WTC11 (cell line): ENCODE results near the gene ZBTB7C. TPM values are rescaled to one million over a fixed set of nuclear protein-coding genes. Genes with fewer than 3 reads are reported as not detected.

Experiments used
- ATAC-seq: fragments of 200-7000 bp; cut with Tn5 transposase; 2 replicates; pipeline ENCODE4 v1.10.0; 2021; ENCODE audit warnings: mild to moderate bottlenecking, moderate library complexity
- CTCF ChIA-PET: fragments of 300-600 bp; sonication (Branson Sonifier 250); formaldehyde crosslinking; loops from one replicate; lab custom pipeline; 2021; ENCODE audit warnings: antibody characterized with exemption; lab: Charles Lee
- POLR2A ChIA-PET: fragments of 350-600 bp; sonication (Branson Sonifier 250); formaldehyde crosslinking; loops from one replicate; lab custom pipeline; 2021; ENCODE audit warnings: antibody characterized with exemption; lab: Charles Lee
- DNase-seq: peaks from one replicate; pipeline ENCODE4 v3.0.0; 2021; ENCODE audit warnings: low spot score
- H3K27ac Mint-ChIP-seq: 2 replicates; pipeline ENCODE4 v1.8.0; 2021; ENCODE audit warnings: mixed read lengths
- H3K27me3 Mint-ChIP-seq: 2 replicates; pipeline ENCODE4 v1.8.0; 2021; ENCODE audit warnings: low read depth, mild to moderate bottlenecking, moderate library complexity, mixed read lengths
- H3K36me3 Mint-ChIP-seq: 2 replicates; pipeline ENCODE4 v1.8.0; 2021; ENCODE audit warnings: mixed read lengths
- H3K4me1 Mint-ChIP-seq: 2 replicates; pipeline ENCODE4 v1.8.0; 2022; ENCODE audit warnings: mixed read lengths
- H3K4me3 Mint-ChIP-seq: 2 replicates; pipeline ENCODE4 v1.8.0; 2021; ENCODE audit warnings: mild to moderate bottlenecking, moderate library complexity, mixed read lengths
- H3K9me3 Mint-ChIP-seq: 2 replicates; pipeline ENCODE4 v1.8.0; 2021; ENCODE audit warnings: mixed read lengths
- EMX1 ChIP-seq: fragments of 250-450 bp; sonication (Bioruptor Pico); IDR thresholded peaks from 2 replicates; pipeline ENCODE4 v1.8.0; 2021; ENCODE audit warnings: mild to moderate bottlenecking
- FOXP1 ChIP-seq: sonication (generic); formaldehyde crosslinking; IDR thresholded peaks from 2 replicates; pipeline ENCODE4 v1.8.0; 2022; ENCODE audit warnings: missing genetic modification reagents, mild to moderate bottlenecking, moderate library complexity, borderline replicate concordance
- GTF2I ChIP-seq: fragments of 250-450 bp; sonication (Bioruptor Pico); conservative IDR thresholded peaks from 2 replicates; pipeline ENCODE4 v1.4.0; 2021; ENCODE audit warnings: mild to moderate bottlenecking
- JUN ChIP-seq: sonication (generic); formaldehyde crosslinking; IDR thresholded peaks from 2 replicates; pipeline ENCODE4 v1.8.0; 2023; ENCODE audit warnings: mild to moderate bottlenecking, missing genetic modification reagents
- RORB ChIP-seq: fragments of 250-450 bp; sonication (Bioruptor Pico); IDR thresholded peaks from 2 replicates; pipeline ENCODE4 v1.9.0; 2021; ENCODE audit warnings: mild to moderate bottlenecking
- ZNF263 ChIP-seq: sonication (generic); formaldehyde crosslinking; IDR thresholded peaks from 2 replicates; pipeline ENCODE4 v1.8.1; 2022; ENCODE audit warnings: low read depth, mild to moderate bottlenecking, moderate library complexity, missing genetic modification reagents
- ZNF396 ChIP-seq: fragments of 250-450 bp; sonication (Bioruptor Pico); IDR thresholded peaks from 2 replicates; pipeline ENCODE4 v1.8.0; 2021; ENCODE audit warnings: mild to moderate bottlenecking, moderate library complexity, borderline replicate concordance
- ZNF423 ChIP-seq: fragments of 250-450 bp; sonication (Bioruptor Pico); IDR thresholded peaks from 2 replicates; pipeline ENCODE4 v2.1.2; 2022; ENCODE audit warnings: mild to moderate bottlenecking, moderate library complexity
- total RNA-seq: library from RNA; stranded (reverse); gene quantifications from 3 replicates; pipeline ENCODE4 v1.2.3, GENCODE V29; 2021
- TF ChIP-seq, protein P1 (sequence below): sonication (generic); formaldehyde crosslinking; IDR thresholded peaks from 2 replicates; pipeline ENCODE4 v1.8.1; 2022; ENCODE audit warnings: low read depth, missing genetic modification reagents, borderline replicate concordance
- TF ChIP-seq, protein P2 (sequence below): sonication (generic); formaldehyde crosslinking; IDR thresholded peaks from 2 replicates; pipeline ENCODE4 v1.8.1; 2022; ENCODE audit warnings: low read depth, mild to moderate bottlenecking, moderate library complexity, missing genetic modification reagents, borderline replicate concordance
- TF ChIP-seq, protein P3 (sequence below): fragments of 250-450 bp; sonication (Bioruptor Pico); IDR thresholded peaks from 2 replicates; pipeline ENCODE4 v1.9.0; 2021; ENCODE audit warnings: mild to moderate bottlenecking, borderline replicate concordance
- TF ChIP-seq, protein P4 (sequence below): sonication (generic); formaldehyde crosslinking; conservative IDR thresholded peaks from 2 replicates; pipeline ENCODE4 v1.8.1; 2023; ENCODE audit warnings: mild to moderate bottlenecking, low read depth, missing genetic modification reagents, moderate library complexity
- TF ChIP-seq, protein P5 (sequence below): sonication (generic); formaldehyde crosslinking; conservative IDR thresholded peaks from 2 replicates; pipeline ENCODE4 v1.8.1; 2022; ENCODE audit warnings: mild to moderate bottlenecking, missing genetic modification reagents
- TF ChIP-seq, protein P6 (sequence below): sonication (generic); formaldehyde crosslinking; IDR thresholded peaks from 2 replicates; pipeline ENCODE4 v1.8.0; 2022; ENCODE audit warnings: mild to moderate bottlenecking, missing genetic modification reagents
- TF ChIP-seq, protein P7 (sequence below): sonication (generic); formaldehyde crosslinking; IDR thresholded peaks from 2 replicates; pipeline ENCODE4 v1.8.0; 2023; ENCODE audit warnings: missing genetic modification reagents, mild to moderate bottlenecking, borderline replicate concordance
- TF ChIP-seq, protein P8 (sequence below): sonication (generic); formaldehyde crosslinking; IDR thresholded peaks from 2 replicates; pipeline ENCODE4 v1.8.0; 2023; ENCODE audit warnings: missing genetic modification reagents

ZBTB7C gene
- total RNA-seq, 1 experiment from 2014 or later, result 0.48 TPM

DNA sequence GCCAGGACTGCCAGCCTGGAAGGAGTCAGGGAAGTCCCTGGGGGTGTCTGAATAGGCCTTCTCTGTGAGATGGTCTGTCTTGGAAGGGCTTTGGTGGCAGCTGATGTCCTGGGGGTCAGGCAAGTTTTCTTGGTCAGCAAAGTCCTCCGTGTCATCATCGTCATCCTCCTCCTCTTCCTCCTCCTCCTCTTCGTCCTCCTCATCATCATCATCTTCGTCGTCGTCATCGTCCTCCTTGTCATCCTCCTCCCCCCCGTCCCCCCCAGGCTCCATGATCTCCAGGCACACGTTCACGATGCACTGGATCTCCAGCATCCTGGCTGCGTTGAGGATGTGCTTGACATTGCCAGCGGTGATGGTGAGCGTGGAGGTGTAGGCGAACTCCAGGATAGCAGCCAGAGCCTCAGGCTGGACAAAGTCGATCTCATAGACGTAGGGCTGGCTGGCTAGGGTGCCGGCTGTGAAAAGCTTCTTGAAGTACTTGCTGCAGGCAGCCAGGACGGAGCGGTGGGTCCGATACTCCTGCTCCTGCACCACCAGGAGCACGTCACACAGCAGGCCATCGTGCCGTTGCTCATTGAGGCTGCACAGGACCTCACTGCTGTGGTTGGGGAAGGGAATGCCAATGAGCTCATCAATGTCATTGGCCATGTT is 368.6 kb downstream of the ZBTB7C start:
- TF ChIP-seq, protein P1, sequence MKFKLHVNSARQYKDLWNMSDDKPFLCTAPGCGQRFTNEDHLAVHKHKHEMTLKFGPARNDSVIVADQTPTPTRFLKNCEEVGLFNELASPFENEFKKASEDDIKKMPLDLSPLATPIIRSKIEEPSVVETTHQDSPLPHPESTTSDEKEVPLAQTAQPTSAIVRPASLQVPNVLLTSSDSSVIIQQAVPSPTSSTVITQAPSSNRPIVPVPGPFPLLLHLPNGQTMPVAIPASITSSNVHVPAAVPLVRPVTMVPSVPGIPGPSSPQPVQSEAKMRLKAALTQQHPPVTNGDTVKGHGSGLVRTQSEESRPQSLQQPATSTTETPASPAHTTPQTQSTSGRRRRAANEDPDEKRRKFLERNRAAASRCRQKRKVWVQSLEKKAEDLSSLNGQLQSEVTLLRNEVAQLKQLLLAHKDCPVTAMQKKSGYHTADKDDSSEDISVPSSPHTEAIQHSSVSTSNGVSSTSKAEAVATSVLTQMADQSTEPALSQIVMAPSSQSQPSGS (CRISPR knock-in tag), result no peak
- TF ChIP-seq, protein P2, sequence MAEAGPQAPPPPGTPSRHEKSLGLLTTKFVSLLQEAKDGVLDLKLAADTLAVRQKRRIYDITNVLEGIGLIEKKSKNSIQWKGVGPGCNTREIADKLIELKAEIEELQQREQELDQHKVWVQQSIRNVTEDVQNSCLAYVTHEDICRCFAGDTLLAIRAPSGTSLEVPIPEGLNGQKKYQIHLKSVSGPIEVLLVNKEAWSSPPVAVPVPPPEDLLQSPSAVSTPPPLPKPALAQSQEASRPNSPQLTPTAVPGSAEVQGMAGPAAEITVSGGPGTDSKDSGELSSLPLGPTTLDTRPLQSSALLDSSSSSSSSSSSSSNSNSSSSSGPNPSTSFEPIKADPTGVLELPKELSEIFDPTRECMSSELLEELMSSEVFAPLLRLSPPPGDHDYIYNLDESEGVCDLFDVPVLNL (CRISPR knock-in tag), result no peak
- TF ChIP-seq EMX1 (CRISPR knock-in tag) (no peak), ZNF396 (no peak), GTF2I (no peak), RORB (CRISPR knock-in tag) (no peak), JUN (no peak), ZNF423 (CRISPR knock-in tag) (no peak), FOXP1 (CRISPR knock-in tag) (no peak), ZNF263 (CRISPR knock-in tag) (no peak)
- TF ChIP-seq, protein P3, sequence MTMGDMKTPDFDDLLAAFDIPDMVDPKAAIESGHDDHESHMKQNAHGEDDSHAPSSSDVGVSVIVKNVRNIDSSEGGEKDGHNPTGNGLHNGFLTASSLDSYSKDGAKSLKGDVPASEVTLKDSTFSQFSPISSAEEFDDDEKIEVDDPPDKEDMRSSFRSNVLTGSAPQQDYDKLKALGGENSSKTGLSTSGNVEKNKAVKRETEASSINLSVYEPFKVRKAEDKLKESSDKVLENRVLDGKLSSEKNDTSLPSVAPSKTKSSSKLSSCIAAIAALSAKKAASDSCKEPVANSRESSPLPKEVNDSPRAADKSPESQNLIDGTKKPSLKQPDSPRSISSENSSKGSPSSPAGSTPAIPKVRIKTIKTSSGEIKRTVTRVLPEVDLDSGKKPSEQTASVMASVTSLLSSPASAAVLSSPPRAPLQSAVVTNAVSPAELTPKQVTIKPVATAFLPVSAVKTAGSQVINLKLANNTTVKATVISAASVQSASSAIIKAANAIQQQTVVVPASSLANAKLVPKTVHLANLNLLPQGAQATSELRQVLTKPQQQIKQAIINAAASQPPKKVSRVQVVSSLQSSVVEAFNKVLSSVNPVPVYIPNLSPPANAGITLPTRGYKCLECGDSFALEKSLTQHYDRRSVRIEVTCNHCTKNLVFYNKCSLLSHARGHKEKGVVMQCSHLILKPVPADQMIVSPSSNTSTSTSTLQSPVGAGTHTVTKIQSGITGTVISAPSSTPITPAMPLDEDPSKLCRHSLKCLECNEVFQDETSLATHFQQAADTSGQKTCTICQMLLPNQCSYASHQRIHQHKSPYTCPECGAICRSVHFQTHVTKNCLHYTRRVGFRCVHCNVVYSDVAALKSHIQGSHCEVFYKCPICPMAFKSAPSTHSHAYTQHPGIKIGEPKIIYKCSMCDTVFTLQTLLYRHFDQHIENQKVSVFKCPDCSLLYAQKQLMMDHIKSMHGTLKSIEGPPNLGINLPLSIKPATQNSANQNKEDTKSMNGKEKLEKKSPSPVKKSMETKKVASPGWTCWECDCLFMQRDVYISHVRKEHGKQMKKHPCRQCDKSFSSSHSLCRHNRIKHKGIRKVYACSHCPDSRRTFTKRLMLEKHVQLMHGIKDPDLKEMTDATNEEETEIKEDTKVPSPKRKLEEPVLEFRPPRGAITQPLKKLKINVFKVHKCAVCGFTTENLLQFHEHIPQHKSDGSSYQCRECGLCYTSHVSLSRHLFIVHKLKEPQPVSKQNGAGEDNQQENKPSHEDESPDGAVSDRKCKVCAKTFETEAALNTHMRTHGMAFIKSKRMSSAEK (CRISPR knock-in tag), result no peak
- TF ChIP-seq, protein P4, sequence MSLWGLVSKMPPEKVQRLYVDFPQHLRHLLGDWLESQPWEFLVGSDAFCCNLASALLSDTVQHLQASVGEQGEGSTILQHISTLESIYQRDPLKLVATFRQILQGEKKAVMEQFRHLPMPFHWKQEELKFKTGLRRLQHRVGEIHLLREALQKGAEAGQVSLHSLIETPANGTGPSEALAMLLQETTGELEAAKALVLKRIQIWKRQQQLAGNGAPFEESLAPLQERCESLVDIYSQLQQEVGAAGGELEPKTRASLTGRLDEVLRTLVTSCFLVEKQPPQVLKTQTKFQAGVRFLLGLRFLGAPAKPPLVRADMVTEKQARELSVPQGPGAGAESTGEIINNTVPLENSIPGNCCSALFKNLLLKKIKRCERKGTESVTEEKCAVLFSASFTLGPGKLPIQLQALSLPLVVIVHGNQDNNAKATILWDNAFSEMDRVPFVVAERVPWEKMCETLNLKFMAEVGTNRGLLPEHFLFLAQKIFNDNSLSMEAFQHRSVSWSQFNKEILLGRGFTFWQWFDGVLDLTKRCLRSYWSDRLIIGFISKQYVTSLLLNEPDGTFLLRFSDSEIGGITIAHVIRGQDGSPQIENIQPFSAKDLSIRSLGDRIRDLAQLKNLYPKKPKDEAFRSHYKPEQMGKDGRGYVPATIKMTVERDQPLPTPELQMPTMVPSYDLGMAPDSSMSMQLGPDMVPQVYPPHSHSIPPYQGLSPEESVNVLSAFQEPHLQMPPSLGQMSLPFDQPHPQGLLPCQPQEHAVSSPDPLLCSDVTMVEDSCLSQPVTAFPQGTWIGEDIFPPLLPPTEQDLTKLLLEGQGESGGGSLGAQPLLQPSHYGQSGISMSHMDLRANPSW (CRISPR knock-in tag), result no peak
- TF ChIP-seq, protein P5, sequence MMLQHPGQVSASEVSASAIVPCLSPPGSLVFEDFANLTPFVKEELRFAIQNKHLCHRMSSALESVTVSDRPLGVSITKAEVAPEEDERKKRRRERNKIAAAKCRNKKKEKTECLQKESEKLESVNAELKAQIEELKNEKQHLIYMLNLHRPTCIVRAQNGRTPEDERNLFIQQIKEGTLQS (CRISPR knock-in tag), result no peak
- TF ChIP-seq, protein P6, sequence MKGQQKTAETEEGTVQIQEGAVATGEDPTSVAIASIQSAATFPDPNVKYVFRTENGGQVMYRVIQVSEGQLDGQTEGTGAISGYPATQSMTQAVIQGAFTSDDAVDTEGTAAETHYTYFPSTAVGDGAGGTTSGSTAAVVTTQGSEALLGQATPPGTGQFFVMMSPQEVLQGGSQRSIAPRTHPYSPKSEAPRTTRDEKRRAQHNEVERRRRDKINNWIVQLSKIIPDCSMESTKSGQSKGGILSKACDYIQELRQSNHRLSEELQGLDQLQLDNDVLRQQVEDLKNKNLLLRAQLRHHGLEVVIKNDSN (CRISPR knock-in tag), result no peak
- TF ChIP-seq, protein P7, sequence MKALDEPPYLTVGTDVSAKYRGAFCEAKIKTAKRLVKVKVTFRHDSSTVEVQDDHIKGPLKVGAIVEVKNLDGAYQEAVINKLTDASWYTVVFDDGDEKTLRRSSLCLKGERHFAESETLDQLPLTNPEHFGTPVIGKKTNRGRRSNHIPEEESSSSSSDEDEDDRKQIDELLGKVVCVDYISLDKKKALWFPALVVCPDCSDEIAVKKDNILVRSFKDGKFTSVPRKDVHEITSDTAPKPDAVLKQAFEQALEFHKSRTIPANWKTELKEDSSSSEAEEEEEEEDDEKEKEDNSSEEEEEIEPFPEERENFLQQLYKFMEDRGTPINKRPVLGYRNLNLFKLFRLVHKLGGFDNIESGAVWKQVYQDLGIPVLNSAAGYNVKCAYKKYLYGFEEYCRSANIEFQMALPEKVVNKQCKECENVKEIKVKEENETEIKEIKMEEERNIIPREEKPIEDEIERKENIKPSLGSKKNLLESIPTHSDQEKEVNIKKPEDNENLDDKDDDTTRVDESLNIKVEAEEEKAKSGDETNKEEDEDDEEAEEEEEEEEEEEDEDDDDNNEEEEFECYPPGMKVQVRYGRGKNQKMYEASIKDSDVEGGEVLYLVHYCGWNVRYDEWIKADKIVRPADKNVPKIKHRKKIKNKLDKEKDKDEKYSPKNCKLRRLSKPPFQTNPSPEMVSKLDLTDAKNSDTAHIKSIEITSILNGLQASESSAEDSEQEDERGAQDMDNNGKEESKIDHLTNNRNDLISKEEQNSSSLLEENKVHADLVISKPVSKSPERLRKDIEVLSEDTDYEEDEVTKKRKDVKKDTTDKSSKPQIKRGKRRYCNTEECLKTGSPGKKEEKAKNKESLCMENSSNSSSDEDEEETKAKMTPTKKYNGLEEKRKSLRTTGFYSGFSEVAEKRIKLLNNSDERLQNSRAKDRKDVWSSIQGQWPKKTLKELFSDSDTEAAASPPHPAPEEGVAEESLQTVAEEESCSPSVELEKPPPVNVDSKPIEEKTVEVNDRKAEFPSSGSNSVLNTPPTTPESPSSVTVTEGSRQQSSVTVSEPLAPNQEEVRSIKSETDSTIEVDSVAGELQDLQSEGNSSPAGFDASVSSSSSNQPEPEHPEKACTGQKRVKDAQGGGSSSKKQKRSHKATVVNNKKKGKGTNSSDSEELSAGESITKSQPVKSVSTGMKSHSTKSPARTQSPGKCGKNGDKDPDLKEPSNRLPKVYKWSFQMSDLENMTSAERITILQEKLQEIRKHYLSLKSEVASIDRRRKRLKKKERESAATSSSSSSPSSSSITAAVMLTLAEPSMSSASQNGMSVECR (CRISPR knock-in tag), result no peak
- TF ChIP-seq, protein P8, sequence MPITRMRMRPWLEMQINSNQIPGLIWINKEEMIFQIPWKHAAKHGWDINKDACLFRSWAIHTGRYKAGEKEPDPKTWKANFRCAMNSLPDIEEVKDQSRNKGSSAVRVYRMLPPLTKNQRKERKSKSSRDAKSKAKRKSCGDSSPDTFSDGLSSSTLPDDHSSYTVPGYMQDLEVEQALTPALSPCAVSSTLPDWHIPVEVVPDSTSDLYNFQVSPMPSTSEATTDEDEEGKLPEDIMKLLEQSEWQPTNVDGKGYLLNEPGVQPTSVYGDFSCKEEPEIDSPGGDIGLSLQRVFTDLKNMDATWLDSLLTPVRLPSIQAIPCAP (CRISPR knock-in tag), result no peak
- H3K9me3 Mint-ChIP-seq, result peaks cover 14% of the 10 kb centered on the region
- no peaks in the 10 kb centered on the region for H3K4me1 Mint-ChIP-seq
- CTCF ChIA-PET, result interaction anchor here (1.5 kb wide), 1 partner anchor 10 kb away, joined by 5 read pairs; no protein-coding TSS in a partner anchor
- POLR2A ChIA-PET, result no interaction called here
- H3K27me3 Mint-ChIP-seq, result peaks cover 6% of the 10 kb centered on the region
- no peak overlapping the region for H3K27ac Mint-ChIP-seq
- no peaks in the 10 kb centered on the region for H3K36me3 Mint-ChIP-seq
- DNase-seq (no peak), ATAC-seq (no peak)
- no peak overlapping the region for H3K4me3 Mint-ChIP-seq
